Naive thymus-derived CD4-positive, alpha-beta T cell (primary cell): ENCODE data around the gene PTPRE. TPM values are rescaled to one million over a fixed set of nuclear protein-coding genes. Genes with fewer than 3 reads are reported as not detected.

Experiments used
- ATAC-seq: fragments of 150-1000 bp; cut with Tn5 transposase; 2 replicates; pipeline ENCODE4 v1.10.0; 2021; ENCODE audit warnings: mild to moderate bottlenecking, moderate library complexity
- CTCF ChIA-PET: fragments of 350-600 bp; sonication (Branson Sonifier 250); formaldehyde crosslinking; loops from one replicate; lab custom pipeline; 2021; ENCODE audit warnings: antibody characterized with exemption; lab: Charles Lee
- POLR2A ChIA-PET: fragments of 350-600 bp; sonication (Branson Sonifier 250); formaldehyde crosslinking; loops from one replicate; lab custom pipeline; 2021; ENCODE audit warnings: antibody characterized with exemption, inconsistent platforms; lab: Charles Lee
- DNase-seq, 9 donors: peaks; one replicate each; pipeline versions ENCODE4 v3.0.0 to v3.0.0-alpha.2; 2020 to 2022; ENCODE audit warnings: mixed read lengths in 1 of 9
- H3K27ac ChIP-seq: one replicate; pipeline ENCODE4 v1.7.0; 2013; ENCODE audit warnings: mild to moderate bottlenecking, low read depth, low read length, moderate library complexity
- H3K27me3 ChIP-seq, 2 donors: one replicate each; pipeline ENCODE4 v1.7.0; 2013; ENCODE audit warnings: low read length in 2 of 2, mild to moderate bottlenecking in 2 of 2, moderate library complexity in 2 of 2; ENCODE audit not compliant: control insufficient read depth in 2 of 2, insufficient read depth in 2 of 2
- H3K36me3 ChIP-seq, 3 experiments: 1 replicate in 2 of 3; 2 replicates in 1 of 3; pipeline ENCODE4 v1.7.0; 2013; ENCODE audit warnings: low read length in 3 of 3, mild to moderate bottlenecking in 3 of 3, moderate library complexity in 1 of 3; ENCODE audit not compliant: insufficient read depth in 3 of 3, control insufficient read depth in 2 of 3
- H3K4me1 ChIP-seq, 2 donors: one replicate each; pipeline ENCODE4 v1.7.0; 2013; ENCODE audit warnings: low read length in 2 of 2, mild to moderate bottlenecking in 2 of 2, moderate library complexity in 1 of 2; ENCODE audit not compliant: control insufficient read depth in 2 of 2, insufficient read depth in 2 of 2
- H3K4me3 ChIP-seq: 2 replicates; pipeline ENCODE4 v1.7.0; 2013; ENCODE audit warnings: mild to moderate bottlenecking, low read length
- H3K9me3 ChIP-seq, 3 experiments: 1 replicate in 2 of 3; 2 replicates in 1 of 3; pipeline ENCODE4 v1.7.0; 2013; ENCODE audit warnings: low read length in 3 of 3; ENCODE audit not compliant: control insufficient read depth in 2 of 3
- H3K27ac Mint-ChIP-seq, 9 donors: one replicate each; pipeline ENCODE4 v1.8.0; 2020 to 2022; ENCODE audit warnings: mixed read lengths in 9 of 9, mild to moderate bottlenecking in 8 of 9, moderate library complexity in 5 of 9, inconsistent platforms in 2 of 9
- H3K27me3 Mint-ChIP-seq, 5 donors: one replicate each; pipeline ENCODE4 v1.8.0; 2021 to 2022; ENCODE audit warnings: mixed read lengths in 5 of 5, mild to moderate bottlenecking in 1 of 5
- H3K36me3 Mint-ChIP-seq, 5 donors: one replicate each; pipeline ENCODE4 v1.8.0; 2020 to 2022; ENCODE audit warnings: mixed read lengths in 5 of 5, mild to moderate bottlenecking in 3 of 5, inconsistent platforms in 1 of 5
- H3K4me1 Mint-ChIP-seq, 7 donors: one replicate each; pipeline ENCODE4 v1.8.0; 2020 to 2022; ENCODE audit warnings: mixed read lengths in 7 of 7, mild to moderate bottlenecking in 3 of 7, inconsistent platforms in 1 of 7
- H3K4me3 Mint-ChIP-seq, 10 donors: one replicate each; pipeline ENCODE4 v1.8.0; 2020 to 2022; ENCODE audit warnings: mild to moderate bottlenecking in 10 of 10, mixed read lengths in 10 of 10, moderate library complexity in 6 of 10, inconsistent platforms in 2 of 10
- H3K9me3 Mint-ChIP-seq, 11 donors: one replicate each; pipeline ENCODE4 v1.8.0; 2020 to 2022; ENCODE audit warnings: mixed read lengths in 11 of 11, mild to moderate bottlenecking in 4 of 11, inconsistent platforms in 1 of 11, moderate library complexity in 1 of 11
- intact Hi-C, 2 donors: fragments of 100-400 bp; cut with micrococcal nuclease; formaldehyde crosslinking; loops; one replicate each; pipeline ENCODE4 v1.15.1; 2023
- polyA plus RNA-seq, 2 donors: library from polyadenylated mRNA; unstranded; fragments of 300-500 nt; fragmentation: Illumina TruSeq; gene quantifications; one replicate each; pipeline ENCODE4 v1.2.3, GENCODE V29; 2021
- total RNA-seq, 6 experiments: library from RNA in 5 of 6; stranded (reverse) in 5 of 6; gene quantifications; 1 replicate in 5 of 6; 2 replicates in 1 of 6; pipeline ENCODE4 v1.2.3 and lab custom pipeline; 2021 to 2026

Gene PTPRE
- total and polyA plus RNA-seq, 7 experiments from 2014 or later: 6.6 to 237 (median 27.9) TPM

GRCh38 chr10:127968659-127969058 lies 61.8 kb downstream of the PTPRE start:
- H3K4me1 ChIP-seq: no peaks in the 10 kb centered on the region
- ChIA-PET POLR2A (no interaction called here), CTCF (no interaction called here)
- H3K27me3 ChIP-seq: no peaks in the 10 kb centered on the region
- ATAC-seq: no peak
- intact Hi-C loops: no loop called here
- no peak overlapping the region for H3K4me3 ChIP-seq
- H3K36me3 ChIP-seq: no peaks in the 10 kb centered on the region
- H3K27ac Mint-ChIP-seq: no peak overlapping the region
- H3K27ac ChIP-seq: no peak overlapping the region
- peaks cover 0 to 3% (median 0%) of the 10 kb centered on the region in 7 donors for H3K4me1 Mint-ChIP-seq
- H3K9me3 ChIP-seq: no peaks in the 10 kb centered on the region
- DNase-seq: no peak
- H3K4me3 Mint-ChIP-seq: no peak overlapping the region
- no peaks in the 10 kb centered on the region for H3K36me3 Mint-ChIP-seq
- H3K27me3 Mint-ChIP-seq: peaks cover 0 to 6% (median 5%) of the 10 kb centered on the region in 5 donors
- no peaks in the 10 kb centered on the region for H3K9me3 Mint-ChIP-seq

- H3K27me3 ChIP-seq: peaks cover 0 to 3% of the 10 kb centered on the region in 2 donors
- H3K4me3 ChIP-seq: no peak overlapping the region
- no peaks in the 10 kb centered on the region for H3K9me3 ChIP-seq
- POLR2A ChIA-PET: no interaction called here
- Mint-ChIP-seq H3K27me3 (peaks cover 9 to 20% (median 17%) of the 10 kb centered on the region in 5 donors), H3K4me3 (no peak overlapping the region), H3K4me1 (peaks cover 0 to 3% (median 0%) of the 10 kb centered on the region in 7 donors), H3K36me3 (no peaks in the 10 kb centered on the region), H3K27ac (peak overlapping the region in 1 of 9 donors; percentile 68), H3K9me3 (no peaks in the 10 kb centered on the region)
- no peak overlapping the region for H3K27ac ChIP-seq
- DNase-seq: no peak
- intact Hi-C loops: no loop called here
- CTCF ChIA-PET: no interaction called here
- H3K4me1 ChIP-seq: no peaks in the 10 kb centered on the region
- no peak for ATAC-seq
- H3K36me3 ChIP-seq: no peaks in the 10 kb centered on the region
These were observed 64.4 kb downstream of the PTPRE start for GRCh38 chr10:127971101-127971946.

- DNase-seq (no peak), ATAC-seq (no peak)
- Histone ChIP-seq H3K9me3 (no peaks in the 10 kb centered on the region), H3K36me3 (no peaks in the 10 kb centered on the region), H3K27me3 (peaks cover 0 to 3% of the 10 kb centered on the region in 2 donors), H3K4me3 (no peak overlapping the region), H3K27ac (no peak overlapping the region), H3K4me1 (no peaks in the 10 kb centered on the region)
- intact Hi-C loops: no loop called here
- ChIA-PET CTCF (no interaction called here), POLR2A (no interaction called here)
- peaks cover 0 to 3% (median 0%) of the 10 kb centered on the region in 7 donors for H3K4me1 Mint-ChIP-seq
- H3K27me3 Mint-ChIP-seq: peaks cover 9 to 20% (median 17%) of the 10 kb centered on the region in 5 donors
- H3K4me3 Mint-ChIP-seq: no peak overlapping the region
- no peaks in the 10 kb centered on the region for H3K36me3 Mint-ChIP-seq
- H3K27ac Mint-ChIP-seq: no peak overlapping the region
- no peaks in the 10 kb centered on the region for H3K9me3 Mint-ChIP-seq
These were observed 65.2 kb downstream of the PTPRE start for GRCh38 chr10:127971963-127972615.

- peaks cover 0 to 8% (median 5%) of the 10 kb centered on the region in 7 donors for H3K4me1 Mint-ChIP-seq
- H3K4me3 Mint-ChIP-seq: no peak overlapping the region
- Histone ChIP-seq H3K27ac (no peak overlapping the region), H3K27me3 (peaks cover 0 to 3% of the 10 kb centered on the region in 2 donors), H3K9me3 (no peaks in the 10 kb centered on the region), H3K4me1 (no peaks in the 10 kb centered on the region), H3K4me3 (no peak overlapping the region), H3K36me3 (no peaks in the 10 kb centered on the region)
- intact Hi-C loops: no loop called here
- CTCF ChIA-PET: no interaction called here
- H3K9me3 Mint-ChIP-seq: no peaks in the 10 kb centered on the region
- peaks cover 14 to 25% (median 17%) of the 10 kb centered on the region in 5 donors for H3K27me3 Mint-ChIP-seq
- DNase-seq (no peak), ATAC-seq (no peak)
- POLR2A ChIA-PET: no interaction called here
- no peak overlapping the region for H3K27ac Mint-ChIP-seq
- no peaks in the 10 kb centered on the region for H3K36me3 Mint-ChIP-seq
These were observed 66.0 kb downstream of the PTPRE start for GRCh38 chr10:127972751-127973357.

- no peaks in the 10 kb centered on the region for H3K36me3 ChIP-seq
- no peak for ATAC-seq
- intact Hi-C loops: no loop called here
- no peaks in the 10 kb centered on the region for H3K9me3 ChIP-seq
- peaks cover 0 to 8% (median 6%) of the 10 kb centered on the region in 7 donors for H3K4me1 Mint-ChIP-seq
- no peaks in the 10 kb centered on the region for H3K4me1 ChIP-seq
- CTCF ChIA-PET: no interaction called here
- H3K27ac Mint-ChIP-seq: no peak overlapping the region
- no peak for DNase-seq
- POLR2A ChIA-PET: no interaction called here
- peaks cover 0 to 3% of the 10 kb centered on the region in 2 donors for H3K27me3 ChIP-seq
- no peak overlapping the region for H3K4me3 ChIP-seq
- peaks cover 0 to under 1% (median 0%) of the 10 kb centered on the region in 11 donors for H3K9me3 Mint-ChIP-seq
- no peak overlapping the region for H3K27ac ChIP-seq
- no peaks in the 10 kb centered on the region for H3K36me3 Mint-ChIP-seq
- no peak overlapping the region for H3K4me3 Mint-ChIP-seq
- peaks cover 15 to 26% (median 17%) of the 10 kb centered on the region in 5 donors for H3K27me3 Mint-ChIP-seq
These were observed 66.9 kb downstream of the PTPRE start for GRCh38 chr10:127973791-127974311.

- Mint-ChIP-seq H3K9me3 (peaks cover 0 to 8% (median 2%) of the 10 kb centered on the region in 11 donors), H3K36me3 (peaks cover 0 to 2% (median 0%) of the 10 kb centered on the region in 5 donors), H3K4me3 (no peak overlapping the region), H3K4me1 (peaks cover 0 to 8% (median 6%) of the 10 kb centered on the region in 7 donors), H3K27me3 (peaks cover 15 to 26% (median 18%) of the 10 kb centered on the region in 5 donors), H3K27ac (no peak overlapping the region)
- no peaks in the 10 kb centered on the region for H3K4me1 ChIP-seq
- ATAC-seq (no peak), DNase-seq (no peak)
- H3K27me3 ChIP-seq: peaks cover 0 to 3% of the 10 kb centered on the region in 2 donors
- CTCF ChIA-PET: no interaction called here
- POLR2A ChIA-PET: no interaction called here
- H3K9me3 ChIP-seq: no peaks in the 10 kb centered on the region
- no peak overlapping the region for H3K27ac ChIP-seq
- intact Hi-C loops: no loop called here
- no peak overlapping the region for H3K4me3 ChIP-seq
- no peaks in the 10 kb centered on the region for H3K36me3 ChIP-seq
These were observed 68.0 kb downstream of the PTPRE start for GRCh38 chr10:127974911-127975310.
